ENCODE measurements around the gene NRXN2. TPM values are rescaled to one million over a fixed set of nuclear protein-coding genes. Genes with fewer than 3 reads are reported as not detected.

Gene NRXN2
- total and polyA plus RNA-seq, 11 donors = 0.42 to 5.5 (median 0.92) TPM; not detected in 1

GRCh38 chr11:64759722-64760719 lies 37.0 kb upstream of the NRXN2 start, which contains the start of gene PYGM:
PYGM (minus strand) TSS chr11:64759974; CDS start chr11:64759898, 76 bp downstream.
- TF ChIP-seq POLR2A (IDR thresholded peaks at IDR 0.05) (peak; percentile 62 to 74), CTCF (IDR thresholded peaks at IDR 0.05) (peak in 1 of 12 donors; percentile 1)
- intact Hi-C loops (cut with DNase I) = no loop called here
- peak; percentile 85 to 93 (median 90) for DNase-seq
- peak; percentile 81 to 86 (median 84) for ATAC-seq
- H3K36me3 ChIP-seq = peaks cover 0 to 35% (median 30%) of the 10 kb centered on the region in 9 donors
- H3K27me3 ChIP-seq = no peaks in the 10 kb centered on the region
- peak within 1 kb of the TSS; percentile 2 to 61 (median 44) for H3K4me3 ChIP-seq
- peaks cover 11 to 66% (median 52%) of the 10 kb centered on the region in 12 donors for H3K4me1 ChIP-seq
- H3K9me3 ChIP-seq = no peaks in the 10 kb centered on the region
- 18 to 25% (median 23%) methylated on average over 19 to 24 of the region's 24 CpGs for whole genome bisulfite sequencing, 4 donors
- H3K27ac ChIP-seq = peak within 1 kb of the TSS; percentile 22 to 89 (median 76)

GRCh38 chr11:64759131-64759721 lies 36.2 kb upstream of the NRXN2 start:
- H3K4me1 ChIP-seq = peaks cover 11 to 58% (median 46%) of the 10 kb centered on the region in 12 donors
- H3K27ac ChIP-seq = peak overlapping the region; percentile 22 to 89 (median 76)
- 38 to 48% (median 41%) methylated on average over 12 to 21 of the region's 21 CpGs for WGBS, 4 donors
- H3K27me3 ChIP-seq = no peaks in the 10 kb centered on the region
- peak in 2 of 5 donors; percentile 31 to 46 for DNase-seq
- TF ChIP-seq CTCF (IDR thresholded peaks at IDR 0.05) (no peak), POLR2A (IDR thresholded peaks at IDR 0.05) (no peak)
- H3K36me3 ChIP-seq = peaks cover 0 to 28% (median 22%) of the 10 kb centered on the region in 9 donors
- intact Hi-C loops (cut with DNase I) = no loop called here
- H3K9me3 ChIP-seq = no peaks in the 10 kb centered on the region
- peak overlapping the region; percentile 2 to 61 (median 44) for H3K4me3 ChIP-seq
- ATAC-seq = peak; percentile 5 to 21 (median 16)

- peaks cover 0 to 20% (median 14%) of the 10 kb centered on the region in 9 donors for H3K36me3 ChIP-seq
- peaks cover 8 to 51% (median 39%) of the 10 kb centered on the region in 12 donors for H3K4me1 ChIP-seq
- ATAC-seq = no peak
- H3K27ac ChIP-seq = peak overlapping the region in 9 of 12 donors; percentile 71 to 89 (median 79)
- H3K27me3 ChIP-seq = no peaks in the 10 kb centered on the region
- intact Hi-C loops (cut with DNase I) = no loop called here
- DNase-seq = peak in 1 of 5 donors; percentile 13
- no peak for TF ChIP-seq POLR2A (IDR thresholded peaks at IDR 0.05)
- TF ChIP-seq CTCF (IDR thresholded peaks at IDR 0.05) = no peak
- no peaks in the 10 kb centered on the region for H3K9me3 ChIP-seq
- 87 to 91% (median 90%) methylated on average over 11 to 15 of the region's 15 CpGs for WGBS, 4 donors
- H3K4me3 ChIP-seq = peak overlapping the region in 9 of 12 donors; percentile 36 to 61 (median 49)
Observed at GRCh38 chr11:64758330-64759079, 35.5 kb upstream of the NRXN2 start.

All from heart left ventricle (tissue), 16 donors.